HFFc6 (cell line): ENCODE measurements around the gene NUDT19. TPM values are rescaled to one million over a fixed set of nuclear protein-coding genes. Genes with fewer than 3 reads are reported as not detected.

Experiments used
- DNase-seq: peaks from one replicate; pipeline ENCODE4 v3.0.0-alpha.2; 2018
- H3K27ac Mint-ChIP-seq: 2 replicates; pipeline ENCODE4 v1.8.0; 2020; ENCODE audit warnings: mild to moderate bottlenecking, mixed read lengths
- H3K27me3 Mint-ChIP-seq: 2 replicates; pipeline ENCODE4 v1.8.0; 2021; ENCODE audit warnings: mild to moderate bottlenecking, moderate library complexity, mixed read lengths; ENCODE audit not compliant: insufficient read depth
- H3K36me3 Mint-ChIP-seq: 2 replicates; pipeline ENCODE4 v1.8.0; 2021; ENCODE audit warnings: low read depth, mixed read lengths
- H3K4me1 Mint-ChIP-seq: 2 replicates; pipeline ENCODE4 v1.8.0; 2020; ENCODE audit warnings: low read depth, mixed read lengths
- H3K4me3 Mint-ChIP-seq: 2 replicates; pipeline ENCODE4 v1.8.0; 2020; ENCODE audit warnings: mild to moderate bottlenecking, moderate library complexity, mixed read lengths
- H3K9me3 Mint-ChIP-seq: 2 replicates; pipeline ENCODE4 v1.8.0; 2020; ENCODE audit warnings: mild to moderate bottlenecking, mixed read lengths
- CTCF ChIP-seq: fragments of 200-600 bp; sonication (generic); IDR thresholded peaks from 2 replicates; pipeline ENCODE4 v1.5.0; 2021; ENCODE audit warnings: antibody characterized with exemption, mild to moderate bottlenecking
- total RNA-seq, 6 experiments: library from RNA; stranded (reverse); fragmentation: NEBNext Ultra II Directional; extraction: Animal tissue kit (Norgen Biotek cat#: 25700); gene quantifications; 2 replicates in 1 of 6; 3 replicates in 5 of 6; pipeline ENCODE4 v1.2.3, GENCODE V29; 2021

The NUDT19 gene
- total RNA-seq, 6 experiments from 2014 or later, result 12.8 to 15.1 (median 14.3) TPM

GRCh38 chr19:32658075-32658474 lies 33.5 kb upstream of the NUDT19 start:
- Mint-ChIP-seq H3K4me1 (peaks cover 12% of the 10 kb centered on the region; the same call in 1 of the 2 replicates), H3K36me3 (no peaks in the 10 kb centered on the region; the same call in 1 of the 2 replicates), H3K27me3 (no peaks in the 10 kb centered on the region; the same call in 1 of the 2 replicates), H3K9me3 (no peaks in the 10 kb centered on the region), H3K27ac (no peak overlapping the region), H3K4me3 (no peak overlapping the region)
- TF ChIP-seq CTCF, result no peak
- DNase-seq, result no peak

- Mint-ChIP-seq H3K27me3 (no peaks in the 10 kb centered on the region; the same call in 1 of the 2 replicates), H3K36me3 (no peaks in the 10 kb centered on the region; the same call in 1 of the 2 replicates), H3K9me3 (no peaks in the 10 kb centered on the region), H3K4me1 (peaks cover 14% of the 10 kb centered on the region; the same call in 1 of the 2 replicates), H3K4me3 (no peak overlapping the region), H3K27ac (no peak overlapping the region)
- no peak for TF ChIP-seq CTCF
- DNase-seq, result no peak
Observed at GRCh38 chr19:32658527-32658926, 33.1 kb upstream of the NUDT19 start.

GRCh38 chr19:32661318-32661717 lies 30.3 kb upstream of the NUDT19 start:
- peaks cover 14% of the 10 kb centered on the region; the same call in 1 of the 2 replicates for H3K4me1 Mint-ChIP-seq
- no peak for DNase-seq
- no peaks in the 10 kb centered on the region for H3K27me3 Mint-ChIP-seq
- TF ChIP-seq CTCF, result no peak
- H3K36me3 Mint-ChIP-seq, result peaks cover 5% of the 10 kb centered on the region; the same call in 1 of the 2 replicates
- H3K4me3 Mint-ChIP-seq, result no peak overlapping the region
- no peaks in the 10 kb centered on the region for H3K9me3 Mint-ChIP-seq
- H3K27ac Mint-ChIP-seq, result no peak overlapping the region

GRCh38 chr19:32662186-32662585 lies 29.4 kb upstream of the NUDT19 start:
- Mint-ChIP-seq H3K27me3 (no peaks in the 10 kb centered on the region), H3K27ac (peak overlapping the region; percentile 76; the same call in 1 of the 2 replicates), H3K4me1 (peaks cover 14% of the 10 kb centered on the region; the same call in 1 of the 2 replicates), H3K4me3 (no peak overlapping the region), H3K9me3 (no peaks in the 10 kb centered on the region), H3K36me3 (peaks cover 5% of the 10 kb centered on the region; the same call in 1 of the 2 replicates)
- peak; percentile 17 for DNase-seq
- TF ChIP-seq CTCF, result no peak

GRCh38 chr19:32666084-32666483 lies 25.5 kb upstream of the NUDT19 start:
- no peaks in the 10 kb centered on the region; the same call in 1 of the 2 replicates for H3K27me3 Mint-ChIP-seq
- no peak for DNase-seq

More at GRCh38 chr19:32666084-32666483, 25.5 kb upstream of the NUDT19 start:
- H3K36me3 Mint-ChIP-seq, result peaks cover 5% of the 10 kb centered on the region
- no peak overlapping the region for H3K4me3 Mint-ChIP-seq
- no peak for TF ChIP-seq CTCF
- no peak overlapping the region for H3K27ac Mint-ChIP-seq
- H3K4me1 Mint-ChIP-seq, result peaks cover 31% of the 10 kb centered on the region
- no peaks in the 10 kb centered on the region for H3K9me3 Mint-ChIP-seq
